ENCODE data around the gene SPDEF. TPM values are rescaled to one million over a fixed set of nuclear protein-coding genes. Genes with fewer than 3 reads are reported as not detected.

SPDEF gene
- total and polyA plus RNA-seq, 2 donors (not counting 1 experiment from before 2014, with no cell fraction given) = 0.10 TPM; not detected in 1

DNA sequence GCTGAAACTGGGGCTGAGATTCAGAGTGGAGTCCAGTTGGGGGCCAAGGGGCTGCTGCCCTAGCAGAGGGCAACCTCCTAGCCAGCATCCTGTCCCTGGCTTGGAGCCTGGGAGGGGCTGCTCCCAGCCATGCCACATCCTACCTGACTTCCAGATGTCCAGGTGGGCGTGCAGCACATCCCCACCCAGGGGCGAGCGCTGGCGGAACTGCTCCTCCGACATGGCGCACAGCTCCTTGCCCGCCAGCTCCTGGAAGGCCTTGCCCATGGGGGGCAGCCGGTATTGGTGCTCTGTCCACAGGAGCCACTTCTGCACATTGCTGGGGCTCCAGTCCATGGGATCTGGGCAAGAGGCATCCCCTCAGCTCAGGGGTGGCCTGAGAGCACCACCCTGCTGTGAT is 15.3 kb downstream of the SPDEF start:
- Histone ChIP-seq H3K27ac (ENCODE audit: low read length in 2 of 2) (no peak overlapping the region), H3K4me3 (ENCODE audit: control extremely low read depth in 1 of 5, extremely low read depth in 1 of 5, insufficient read depth in 1 of 5, low read depth in 2 of 5, low read length in 4 of 5) (no peak overlapping the region), H3K27me3 (replicated peaks in 1 of 4; ENCODE audit: control extremely low read depth in 1 of 4, control insufficient read depth in 3 of 4, insufficient read depth in 4 of 4, low read length in 3 of 4) (no peaks in the 10 kb centered on the region), H3K9ac (ENCODE audit: low read length) (no peak overlapping the region), H3K4me1 (ENCODE audit: control insufficient read depth in 2 of 2, insufficient read depth in 2 of 2, low read length in 2 of 2) (no peaks in the 10 kb centered on the region), H2AFZ (ENCODE audit: insufficient read depth, low read depth, low read length, poor library complexity, severe bottlenecking) (no peak overlapping the region), H3K4me2 (replicated peaks; ENCODE audit: low read depth, low read length, poor library complexity, severe bottlenecking) (no peak overlapping the region), H3K36me3 (replicated peaks in 1 of 2; ENCODE audit: control extremely low read depth in 1 of 2, control insufficient read depth in 1 of 2, extremely low read depth in 1 of 2, insufficient read depth in 2 of 2, low read length in 1 of 2) (no peaks in the 10 kb centered on the region), H4K20me1 (ENCODE audit: control insufficient read depth, insufficient read depth, low read length, poor library complexity, severe bottlenecking) (no peaks in the 10 kb centered on the region), H3K9me3 (ENCODE audit: control extremely low read depth in 1 of 3, control insufficient read depth in 2 of 3, insufficient read depth in 1 of 3, low read length in 2 of 3) (no peaks in the 10 kb centered on the region), H3K79me2 (ENCODE audit: control insufficient read depth, insufficient read depth, low read length) (no peaks in the 10 kb centered on the region)
- H3K27ac Mint-ChIP-seq = no peak overlapping the region
- H3K9me3 Mint-ChIP-seq (ENCODE audit: insufficient read depth) = no peaks in the 10 kb centered on the region
- intact Hi-C loops (cut with micrococcal nuclease) = no loop called here
- DNase-seq (no peak), ATAC-seq (ENCODE audit: low read depth) (no peak)
- WGBS (ENCODE audit: insufficient coverage) = 95% methylated on average over 8 of the region's 8 CpGs
- TF ChIP-seq, protein P1, sequence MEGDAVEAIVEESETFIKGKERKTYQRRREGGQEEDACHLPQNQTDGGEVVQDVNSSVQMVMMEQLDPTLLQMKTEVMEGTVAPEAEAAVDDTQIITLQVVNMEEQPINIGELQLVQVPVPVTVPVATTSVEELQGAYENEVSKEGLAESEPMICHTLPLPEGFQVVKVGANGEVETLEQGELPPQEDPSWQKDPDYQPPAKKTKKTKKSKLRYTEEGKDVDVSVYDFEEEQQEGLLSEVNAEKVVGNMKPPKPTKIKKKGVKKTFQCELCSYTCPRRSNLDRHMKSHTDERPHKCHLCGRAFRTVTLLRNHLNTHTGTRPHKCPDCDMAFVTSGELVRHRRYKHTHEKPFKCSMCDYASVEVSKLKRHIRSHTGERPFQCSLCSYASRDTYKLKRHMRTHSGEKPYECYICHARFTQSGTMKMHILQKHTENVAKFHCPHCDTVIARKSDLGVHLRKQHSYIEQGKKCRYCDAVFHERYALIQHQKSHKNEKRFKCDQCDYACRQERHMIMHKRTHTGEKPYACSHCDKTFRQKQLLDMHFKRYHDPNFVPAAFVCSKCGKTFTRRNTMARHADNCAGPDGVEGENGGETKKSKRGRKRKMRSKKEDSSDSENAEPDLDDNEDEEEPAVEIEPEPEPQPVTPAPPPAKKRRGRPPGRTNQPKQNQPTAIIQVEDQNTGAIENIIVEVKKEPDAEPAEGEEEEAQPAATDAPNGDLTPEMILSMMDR (IDR thresholded peaks at IDR 0.05) = no peak
- TF ChIP-seq EZH2 (IDR thresholded peaks at IDR 0.05; ENCODE audit: borderline replicate concordance, insufficient read depth, low read depth, low read length, poor library complexity, severe bottlenecking) = no peak
- CTCF ChIA-PET = interaction anchor here (1.3 kb wide), 1 partner anchor 13 kb away, joined by 3 read pairs; no protein-coding TSS in a partner anchor
- H3K4me3 Mint-ChIP-seq = no peak overlapping the region
- H3K4me1 Mint-ChIP-seq = no peaks in the 10 kb centered on the region
- POLR2A ChIA-PET = no interaction called here
- H3K27me3 Mint-ChIP-seq = no peaks in the 10 kb centered on the region

DNA sequence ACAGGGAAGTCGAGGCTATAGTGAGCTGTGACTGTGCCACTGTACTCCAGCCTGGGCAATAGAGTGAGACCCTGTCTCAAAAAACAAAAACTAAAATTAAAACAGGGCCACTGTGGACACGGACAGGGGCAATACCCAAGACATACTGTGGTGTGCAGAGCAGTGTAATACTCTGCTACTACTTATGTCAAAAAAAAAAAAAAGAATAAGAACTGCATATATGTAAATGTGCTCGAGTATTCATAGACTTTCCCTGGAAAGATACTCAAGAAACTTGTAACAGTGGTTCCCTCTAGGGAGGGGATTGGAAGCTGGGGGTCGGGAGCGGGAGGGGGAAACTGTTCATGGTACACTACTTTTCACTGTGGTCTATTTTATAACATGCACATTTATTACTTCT is 15.9 kb downstream of the SPDEF start:
- Histone ChIP-seq H3K9me3 (ENCODE audit: control extremely low read depth in 1 of 3, control insufficient read depth in 2 of 3, insufficient read depth in 1 of 3, low read length in 2 of 3) (no peaks in the 10 kb centered on the region), H3K79me2 (ENCODE audit: control insufficient read depth, insufficient read depth, low read length) (no peaks in the 10 kb centered on the region), H3K9ac (ENCODE audit: low read length) (no peak overlapping the region), H2AFZ (ENCODE audit: insufficient read depth, low read depth, low read length, poor library complexity, severe bottlenecking) (no peak overlapping the region), H3K4me2 (replicated peaks; ENCODE audit: low read depth, low read length, poor library complexity, severe bottlenecking) (no peak overlapping the region), H3K4me1 (ENCODE audit: control insufficient read depth in 2 of 2, insufficient read depth in 2 of 2, low read length in 2 of 2) (no peaks in the 10 kb centered on the region), H3K27me3 (replicated peaks in 1 of 4; ENCODE audit: control extremely low read depth in 1 of 4, control insufficient read depth in 3 of 4, insufficient read depth in 4 of 4, low read length in 3 of 4) (no peaks in the 10 kb centered on the region), H3K27ac (ENCODE audit: low read length in 2 of 2) (no peak overlapping the region), H4K20me1 (ENCODE audit: control insufficient read depth, insufficient read depth, low read length, poor library complexity, severe bottlenecking) (no peaks in the 10 kb centered on the region), H3K4me3 (ENCODE audit: control extremely low read depth in 1 of 5, extremely low read depth in 1 of 5, insufficient read depth in 1 of 5, low read depth in 2 of 5, low read length in 4 of 5) (no peak overlapping the region), H3K36me3 (replicated peaks in 1 of 2; ENCODE audit: control extremely low read depth in 1 of 2, control insufficient read depth in 1 of 2, extremely low read depth in 1 of 2, insufficient read depth in 2 of 2, low read length in 1 of 2) (no peaks in the 10 kb centered on the region)
- Mint-ChIP-seq H3K9me3 (ENCODE audit: insufficient read depth) (no peaks in the 10 kb centered on the region), H3K4me3 (no peak overlapping the region), H3K4me1 (no peaks in the 10 kb centered on the region), H3K27ac (no peak overlapping the region), H3K27me3 (no peaks in the 10 kb centered on the region)
- WGBS (ENCODE audit: insufficient coverage) = no CpG with 5 or more reads among the region's 5 CpGs
- no peak for ATAC-seq (ENCODE audit: low read depth)
- POLR2A ChIA-PET = no interaction called here
- intact Hi-C loops (cut with micrococcal nuclease) = no loop called here
- CTCF ChIA-PET = interaction anchor here (1.3 kb wide), 1 partner anchor 13 kb away, joined by 3 read pairs; no protein-coding TSS in a partner anchor
- TF ChIP-seq EZH2 (IDR thresholded peaks at IDR 0.05; ENCODE audit: borderline replicate concordance, insufficient read depth, low read depth, low read length, poor library complexity, severe bottlenecking) = no peak
- TF ChIP-seq, protein P1 (IDR thresholded peaks at IDR 0.05) = no peak
- DNase-seq = no peak

Data from B cell (primary cell).